ENCODE data around the gene ROGDI.

The ROGDI gene

GRCh38 chr16:4801962-4802658, at the start of gene ROGDI:
Gene ROGDI, minus strand, starts transcription at chr16:4802633. Its CDS starts 62 bp downstream, at chr16:4802571.
- no peak for TF ChIP-seq CTCF (IDR thresholded peaks at IDR 0.05; ENCODE audit: extremely low read depth, insufficient read depth, missing control alignments)
- in situ Hi-C loops (cut with MboI; ENCODE audit: low pct_unique_long_range_greater_than_20kb, low sequenced_read_pairs, unreplicated experiment): no loop called here
- DNase-seq (ENCODE audit: low spot score): peak; percentile 88

- DNase-seq (ENCODE audit: low spot score): no peak
- in situ Hi-C loops (cut with MboI; ENCODE audit: low pct_unique_long_range_greater_than_20kb, low sequenced_read_pairs, unreplicated experiment): no loop called here
- no peak for TF ChIP-seq CTCF (IDR thresholded peaks at IDR 0.05; ENCODE audit: extremely low read depth, insufficient read depth, missing control alignments)
Measured at GRCh38 chr16:4850211-4850610, 47.8 kb upstream of the ROGDI start.

- in situ Hi-C loops (cut with MboI; ENCODE audit: low pct_unique_long_range_greater_than_20kb, low sequenced_read_pairs, unreplicated experiment): no loop called here
- no peak for TF ChIP-seq CTCF (IDR thresholded peaks at IDR 0.05; ENCODE audit: extremely low read depth, insufficient read depth, missing control alignments)
- peak; percentile 51 for DNase-seq (ENCODE audit: low spot score)
Measured at GRCh38 chr16:4847774-4848587, 45.5 kb upstream of the ROGDI start.

- in situ Hi-C loops (cut with MboI; ENCODE audit: low pct_unique_long_range_greater_than_20kb, low sequenced_read_pairs, unreplicated experiment): no loop called here
- DNase-seq (ENCODE audit: low spot score): peak; percentile 99
- TF ChIP-seq CTCF (IDR thresholded peaks at IDR 0.05; ENCODE audit: extremely low read depth, insufficient read depth, missing control alignments): no peak
Measured at GRCh38 chr16:4846901-4847773, 44.7 kb upstream of the ROGDI start, which contains the start of the genes GLYR1 and UBN1. Gene GLYR1, minus strand, starts transcription at chr16:4847288. Its CDS starts 23 bp downstream, at chr16:4847265. Gene UBN1, plus strand, starts transcription at chr16:4847481. Its CDS starts 5,437 bp downstream, at chr16:4852918.

GRCh38 chr16:4846503-4846900, 44.1 kb upstream of the ROGDI start:
- in situ Hi-C loops (cut with MboI; ENCODE audit: low pct_unique_long_range_greater_than_20kb, low sequenced_read_pairs, unreplicated experiment): no loop called here
- peak; percentile 66 for DNase-seq (ENCODE audit: low spot score)
- no peak for TF ChIP-seq CTCF (IDR thresholded peaks at IDR 0.05; ENCODE audit: extremely low read depth, insufficient read depth, missing control alignments)

GRCh38 chr16:4840984-4841383, 38.6 kb upstream of the ROGDI start:
- DNase-seq (ENCODE audit: low spot score): no peak
- in situ Hi-C loops (cut with MboI; ENCODE audit: low pct_unique_long_range_greater_than_20kb, low sequenced_read_pairs, unreplicated experiment): no loop called here
- no peak for TF ChIP-seq CTCF (IDR thresholded peaks at IDR 0.05; ENCODE audit: extremely low read depth, insufficient read depth, missing control alignments)
